GM18511 (cell line): ENCODE data around the gene PLEKHH1.

ENCODE experiments used
- ATAC-seq: cut with Tn5 transposase; IDR thresholded peaks from one replicate; pipeline ENCODE4 v1.9.1; 2021; ENCODE audit warnings: mild to moderate bottlenecking, moderate library complexity; ENCODE audit not compliant: unreplicated experiment

The PLEKHH1 gene

GRCh38 chr14:67532998-67533753 lies at the start of gene PLEKHH1:
Gene PLEKHH1, plus strand, starts transcription at chr14:67533290. Its CDS starts 8,578 bp downstream, at chr14:67541868.
- peak; percentile 86 for ATAC-seq

- ATAC-seq: no peak
These were observed 49.4 kb upstream of the PLEKHH1 start for GRCh38 chr14:67483579-67484285.

GRCh38 chr14:67485501-67486095 lies 47.5 kb upstream of the PLEKHH1 start:
- no peak for ATAC-seq

DNA sequence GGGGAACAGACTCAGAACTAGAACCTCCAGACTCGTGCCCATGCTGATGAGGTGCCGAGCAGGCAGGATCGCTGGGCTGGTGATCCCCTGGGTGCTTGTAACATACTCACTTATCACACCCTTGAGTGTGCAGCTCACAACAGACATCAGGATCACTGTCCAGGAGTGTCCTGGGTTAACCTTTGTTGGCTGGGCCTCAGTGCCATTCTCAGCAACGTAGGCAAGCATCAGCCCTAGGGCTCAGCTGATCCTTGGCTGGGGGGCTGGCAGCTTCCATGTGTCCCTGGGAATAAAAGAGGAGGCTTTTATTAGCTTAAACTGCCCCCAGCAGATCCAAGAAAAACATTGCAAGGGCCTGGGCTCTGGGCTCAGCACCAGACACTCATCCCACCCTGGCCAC lies 46.2 kb upstream of the PLEKHH1 start:
- no peak for ATAC-seq

DNA sequence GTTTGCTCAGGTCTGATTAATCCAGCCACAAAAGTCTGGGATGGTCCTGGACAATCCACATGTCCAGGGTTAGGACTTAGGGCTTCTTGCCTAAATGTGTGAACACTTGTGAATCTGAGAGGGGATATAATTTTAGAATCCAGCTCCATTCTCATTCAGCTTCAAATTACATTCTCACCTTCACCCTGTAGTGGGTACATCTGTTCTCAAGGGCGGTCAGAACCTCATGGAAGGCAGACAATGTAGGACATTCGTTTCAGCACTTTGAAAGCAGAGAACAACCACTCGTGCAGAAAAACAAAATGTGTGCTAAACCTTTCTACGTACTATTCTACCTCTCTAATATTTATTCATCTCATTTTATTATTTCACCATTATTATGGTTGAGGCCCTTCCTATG lies 45.8 kb upstream of the PLEKHH1 start:
- ATAC-seq: no peak

DNA sequence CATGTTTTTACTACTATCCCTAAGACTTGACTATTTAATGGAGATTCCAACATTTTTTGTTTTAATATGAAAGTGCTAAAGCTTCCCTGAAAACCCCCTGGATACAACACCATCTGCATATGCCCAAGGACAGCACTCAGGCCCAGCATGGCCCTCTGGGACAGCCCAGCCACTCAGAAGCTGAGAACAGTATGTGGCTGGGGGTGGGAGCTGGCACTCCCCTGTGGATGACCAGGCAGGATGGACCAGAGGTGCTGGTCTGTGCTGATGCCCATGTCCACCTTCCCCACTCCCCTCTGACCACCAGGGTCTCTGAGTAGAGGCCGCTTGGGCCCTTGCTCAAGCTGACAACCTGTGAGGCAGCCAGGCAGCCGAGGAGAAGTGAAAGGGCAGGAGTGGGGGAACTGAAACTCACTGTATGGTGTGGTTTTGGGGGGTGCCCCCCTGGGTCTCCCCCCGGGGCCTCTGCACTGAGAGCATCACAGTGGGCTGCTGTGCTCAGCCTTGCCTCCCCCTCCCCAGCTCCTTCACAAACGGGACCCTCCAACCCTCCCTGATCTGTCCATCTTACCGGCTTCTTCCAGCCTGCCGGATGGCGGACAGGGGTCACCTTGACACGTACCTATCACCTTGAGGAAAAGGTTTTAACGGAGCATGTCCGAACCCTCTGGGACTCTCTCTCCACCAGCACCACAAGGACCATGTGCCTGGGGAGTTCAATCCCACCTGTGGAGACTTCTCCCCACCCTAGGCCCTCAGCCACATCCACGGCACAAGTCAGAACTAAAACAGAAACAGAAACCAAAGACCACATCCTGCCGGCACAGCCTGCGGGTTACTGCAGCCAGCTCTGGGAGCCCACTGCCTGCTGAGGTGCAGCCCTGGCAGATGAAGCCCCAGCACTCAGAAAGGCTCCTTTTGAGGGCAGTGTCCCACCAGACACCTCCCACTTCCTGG lies 44.9 kb upstream of the PLEKHH1 start, which contains the start of gene TMEM229B:
Gene TMEM229B, minus strand, starts transcription at position 785 of the 957 bp plus-strand sequence. CDS start 14,798 bp downstream, outside the sequence.
- ATAC-seq: peak; percentile 88

DNA sequence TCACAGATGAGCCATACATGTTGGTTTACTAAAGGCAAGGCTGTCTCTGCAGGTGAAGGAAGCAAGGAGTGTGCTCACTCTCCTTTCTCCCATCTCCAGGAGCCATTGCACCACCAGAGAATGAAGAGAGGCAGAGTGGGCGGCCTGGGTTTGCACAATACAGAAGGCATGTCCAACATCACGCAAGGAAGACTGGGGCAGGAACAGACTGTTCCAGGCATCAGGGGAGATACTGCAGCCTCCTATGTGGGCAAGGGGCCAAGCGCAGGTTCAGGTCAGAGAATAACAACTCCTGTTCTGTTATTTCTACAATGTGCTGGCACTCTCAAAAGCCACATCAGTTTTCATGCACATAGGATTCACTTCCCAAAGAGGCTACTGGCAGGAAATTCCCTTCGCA lies 42.9 kb upstream of the PLEKHH1 start:
- no peak for ATAC-seq

DNA sequence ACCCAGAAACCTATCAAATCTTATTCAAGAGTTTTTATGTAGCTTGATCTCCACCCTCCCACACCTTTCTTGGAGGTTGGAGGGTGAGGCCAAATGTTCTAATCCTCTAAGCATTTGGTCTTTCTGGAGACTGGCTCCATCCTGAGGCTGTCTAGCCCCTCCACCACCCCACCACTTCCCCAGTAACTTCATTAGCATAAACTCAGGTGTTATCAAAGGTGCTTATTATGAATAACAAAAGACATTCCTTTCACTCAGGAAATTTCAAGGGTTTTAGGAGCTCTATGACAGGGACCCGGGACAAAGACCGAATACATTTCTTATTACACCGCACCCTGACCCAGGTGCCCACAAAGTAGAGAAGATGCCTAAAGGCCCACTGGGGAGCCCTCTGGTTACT lies 41.8 kb upstream of the PLEKHH1 start:
- ATAC-seq: no peak

DNA sequence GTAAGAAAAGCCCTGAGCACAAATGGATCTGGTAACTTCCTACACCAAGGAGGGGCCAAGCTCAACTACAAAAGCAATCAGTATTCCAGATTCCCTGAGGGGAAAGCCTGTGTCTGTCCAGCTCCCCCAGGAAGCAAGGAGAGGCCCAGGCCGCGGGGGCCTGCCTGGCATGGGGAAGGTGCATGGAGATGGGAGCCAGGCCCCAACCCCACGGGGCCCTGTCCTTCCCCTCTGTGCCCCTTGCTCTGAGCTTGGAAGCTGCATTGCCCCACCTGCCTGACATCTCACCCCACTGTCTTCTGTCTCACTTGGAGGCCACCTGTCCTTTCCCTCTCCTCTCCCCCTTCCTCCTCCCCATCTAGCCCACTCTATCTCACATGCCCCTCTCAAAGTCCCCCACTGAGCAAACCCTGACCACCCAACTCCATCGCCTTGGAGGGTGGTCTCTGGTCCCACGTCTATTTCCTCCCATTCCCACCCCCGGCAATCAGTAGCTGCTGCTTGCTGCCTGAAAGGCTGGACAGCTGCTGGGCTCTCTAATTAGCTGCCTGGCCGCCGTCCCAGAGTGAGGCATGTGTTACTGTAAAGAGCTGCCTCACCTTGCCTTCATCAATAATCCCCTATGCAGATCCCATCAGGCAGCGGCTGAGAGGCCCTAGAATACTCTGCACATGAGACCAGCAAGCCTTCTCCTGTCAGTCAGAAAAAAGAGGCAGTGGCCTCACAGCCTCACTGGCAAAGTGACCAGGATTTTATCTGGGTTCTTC lies 41.2 kb upstream of the PLEKHH1 start:
- ATAC-seq: no peak

DNA sequence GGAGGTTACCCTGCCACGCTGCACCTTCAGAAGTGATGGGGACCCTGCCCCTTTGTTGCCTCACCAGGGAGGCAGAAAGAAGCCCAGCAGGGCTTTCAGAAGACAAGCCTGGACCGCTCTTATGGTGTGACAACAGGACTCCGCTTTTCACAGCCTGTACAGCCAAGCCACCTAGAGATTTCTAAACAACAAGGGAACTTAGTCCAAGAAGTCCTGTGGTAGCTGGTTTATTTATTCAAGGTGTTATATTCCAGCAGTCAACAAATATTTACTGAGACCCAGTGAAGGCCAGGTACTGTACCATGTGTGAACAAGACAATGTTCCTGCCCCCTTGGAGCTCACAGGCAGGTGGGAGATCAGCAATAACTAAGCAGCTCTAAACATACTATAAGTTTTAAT lies 40.6 kb upstream of the PLEKHH1 start:
- ATAC-seq: no peak

GRCh38 chr14:67493092-67493717 lies 39.9 kb upstream of the PLEKHH1 start:
- ATAC-seq: peak; percentile 49

DNA sequence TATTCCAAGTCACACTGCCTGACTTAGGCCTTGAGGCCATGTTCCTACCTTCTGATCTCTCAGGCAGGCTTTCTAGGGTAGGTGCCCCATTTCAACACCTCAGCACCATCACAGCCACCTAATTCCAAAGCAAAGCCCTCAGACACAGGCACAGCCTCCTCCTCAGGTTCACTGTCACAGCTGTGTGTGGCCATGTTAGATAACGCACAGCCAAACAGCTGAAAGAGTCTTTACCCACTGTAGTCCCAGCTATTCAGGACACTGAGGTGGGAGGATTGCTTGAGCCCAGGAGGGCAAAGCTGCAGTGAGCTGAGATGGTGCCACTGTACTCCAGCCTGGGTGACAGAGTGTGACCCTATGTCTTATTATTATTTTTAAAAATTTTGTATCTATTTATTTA lies 37.3 kb upstream of the PLEKHH1 start:
- ATAC-seq: no peak

DNA sequence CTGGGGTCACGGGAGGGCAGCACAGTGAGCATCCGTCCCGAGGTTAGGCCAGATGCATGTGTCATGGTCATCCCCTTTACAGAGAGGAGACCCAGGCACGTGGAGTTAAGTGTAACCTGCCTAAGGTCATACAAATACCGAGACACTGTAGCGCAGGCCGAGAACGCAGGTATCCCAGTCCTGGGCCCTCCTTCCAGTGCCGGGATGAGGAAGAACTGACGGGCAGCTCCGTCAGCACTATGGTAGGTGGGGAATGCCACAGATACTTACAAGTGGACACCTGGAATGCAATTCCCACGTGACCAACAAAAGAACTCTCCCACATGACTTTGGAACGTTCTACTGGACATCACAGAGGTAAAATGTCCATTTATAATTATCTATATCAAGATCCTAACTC lies 35.9 kb upstream of the PLEKHH1 start:
- ATAC-seq: no peak

- ATAC-seq: no peak
These were observed 35.4 kb upstream of the PLEKHH1 start for GRCh38 chr14:67497716-67498115.

- ATAC-seq: no peak
These were observed 32.1 kb upstream of the PLEKHH1 start for GRCh38 chr14:67500981-67501380.

GRCh38 chr14:67501670-67502069 lies 31.4 kb upstream of the PLEKHH1 start:
- no peak for ATAC-seq

GRCh38 chr14:67502867-67503266 lies 30.2 kb upstream of the PLEKHH1 start:
- no peak for ATAC-seq

GRCh38 chr14:67503331-67503730 lies 29.8 kb upstream of the PLEKHH1 start:
- no peak for ATAC-seq

GRCh38 chr14:67505254-67505653 lies 27.8 kb upstream of the PLEKHH1 start:
- no peak for ATAC-seq

DNA sequence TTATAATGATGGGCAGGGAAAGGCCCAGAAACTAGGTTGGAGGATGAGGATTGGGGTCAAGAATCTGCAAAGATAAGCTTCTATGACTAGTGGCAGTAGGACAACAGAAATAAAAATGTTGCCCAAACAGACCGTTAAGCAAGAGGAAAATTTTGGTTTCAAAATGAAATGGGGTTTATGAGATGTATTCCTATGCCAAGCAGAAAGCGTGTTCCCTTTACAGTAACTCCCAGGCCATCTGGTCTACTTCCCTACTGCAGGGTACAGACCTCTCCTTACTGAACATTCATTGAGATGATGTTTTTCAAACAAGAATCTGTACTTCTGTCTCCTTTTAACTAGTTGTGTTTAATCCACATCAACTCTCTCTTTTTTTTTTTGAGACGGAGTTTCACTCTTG lies 24.1 kb upstream of the PLEKHH1 start:
- ATAC-seq: no peak
